HuH-7.5 (cell line): Measurements from ENCODE around the gene ZCCHC3.

ENCODE experiments used
- DNase-seq: peaks from one replicate; pipeline ENCODE4 v3.0.0; 2011; ENCODE audit warnings: low spot score

The ZCCHC3 gene

GRCh38 chr20:346640-347316 is 49.4 kb downstream of the ZCCHC3 start, which contains the start of gene NRSN2:
Gene NRSN2, plus strand, starts transcription at chr20:347111. Its CDS starts 2,533 bp downstream, at chr20:349644.
- peak; percentile 78 for DNase-seq

GRCh38 chr20:347317-347639 is 49.9 kb downstream of the ZCCHC3 start:
- DNase-seq: no peak

- peak; percentile 95 for DNase-seq
Observed at GRCh38 chr20:347640-348484, 50.5 kb downstream of the ZCCHC3 start.

- no peak for DNase-seq
Observed at GRCh38 chr20:348972-349841, 51.8 kb downstream of the ZCCHC3 start.
